Liver (tissue), 9 donors: ENCODE data around the gene ABHD14A. TPM values are rescaled to one million over a fixed set of nuclear protein-coding genes. Genes with fewer than 3 reads are reported as not detected.

Experiments
- DNase-seq: peaks from one replicate; pipeline ENCODE4 v3.0.0-alpha.2; 2017; ENCODE audit warnings: low spot score
- H3K27ac ChIP-seq, 2 donors: one replicate each; pipeline ENCODE4 v1.7.0; 2013; ENCODE audit warnings: inconsistent platforms in 2 of 2, low read length in 2 of 2, control low read depth in 1 of 2, low read depth in 1 of 2, mild to moderate bottlenecking in 1 of 2
- H3K27me3 ChIP-seq, 4 donors: one replicate each; pipeline versions ENCODE4 v1.6.1 to v1.7.0; 2013; ENCODE audit warnings: low read length in 3 of 4, inconsistent platforms in 1 of 4, mild to moderate bottlenecking in 1 of 4, moderate library complexity in 1 of 4; ENCODE audit not compliant: control insufficient read depth in 4 of 4, insufficient read depth in 4 of 4
- H3K36me3 ChIP-seq, 4 donors: one replicate each; pipeline versions ENCODE4 v1.6.1 to v1.7.0; 2013; ENCODE audit warnings: low read length in 3 of 4, mild to moderate bottlenecking in 3 of 4, low read depth in 1 of 4, moderate library complexity in 1 of 4; ENCODE audit not compliant: control insufficient read depth in 4 of 4, insufficient read depth in 3 of 4
- H3K4me1 ChIP-seq, 4 donors: one replicate each; pipeline versions ENCODE4 v1.6.1 to v1.7.0; 2013; ENCODE audit warnings: low read length in 3 of 4, mild to moderate bottlenecking in 3 of 4, moderate library complexity in 1 of 4; ENCODE audit not compliant: control insufficient read depth in 4 of 4, insufficient read depth in 4 of 4
- H3K4me3 ChIP-seq, 3 donors: one replicate each; pipeline versions ENCODE4 v1.6.1 to v1.7.0; 2013; ENCODE audit warnings: low read length in 3 of 3, control low read depth in 1 of 3, low read depth in 1 of 3, mild to moderate bottlenecking in 1 of 3
- H3K9ac ChIP-seq, 2 donors: one replicate each; pipeline ENCODE4 v1.7.0; 2013; ENCODE audit warnings: low read length in 2 of 2, mild to moderate bottlenecking in 2 of 2, moderate library complexity in 2 of 2, control low read depth in 1 of 2, low read depth in 1 of 2
- H3K9me3 ChIP-seq, 4 donors: one replicate each; pipeline versions ENCODE4 v1.6.1 to v1.7.0; 2013; ENCODE audit warnings: low read length in 3 of 4; ENCODE audit not compliant: control insufficient read depth in 4 of 4
- ATF3 ChIP-seq: IDR thresholded peaks from 2 replicates; pipeline ENCODE4 v1.6.1; 2016; ENCODE audit warnings: antibody characterized with exemption
- CTCF ChIP-seq: fragments of 150-350 bp; IDR thresholded peaks from 2 replicates; pipeline ENCODE4 v1.5.1; 2017; ENCODE audit warnings: improper control_type of control experiment, low read depth, low read length; ENCODE audit not compliant: missing input control
- EGR1 ChIP-seq, 2 donors: IDR thresholded peaks; 2 replicates each; pipeline ENCODE4 v1.6.1; 2016 to 2018; ENCODE audit warnings: antibody characterized with exemption in 2 of 2, low read depth in 2 of 2
- FOXA1 ChIP-seq: IDR thresholded peaks from 2 replicates; pipeline ENCODE4 v1.6.1; 2016; ENCODE audit warnings: antibody characterized with exemption
- FOXA2 ChIP-seq: IDR thresholded peaks from 2 replicates; pipeline ENCODE4 v1.6.1; 2016; ENCODE audit warnings: antibody characterized with exemption
- GABPA ChIP-seq, 2 donors: IDR thresholded peaks in 1 of 2; conservative IDR thresholded peaks in 1 of 2; 2 replicates each; pipeline ENCODE4 v1.6.1; 2016; ENCODE audit warnings: antibody characterized with exemption in 2 of 2, mild to moderate bottlenecking in 1 of 2, moderate library complexity in 1 of 2
- HNF4A ChIP-seq, 2 donors: conservative IDR thresholded peaks; 2 replicates each; pipeline ENCODE4 v1.6.1; 2016; ENCODE audit warnings: antibody characterized with exemption in 2 of 2, mild to moderate bottlenecking in 2 of 2
- HNF4G ChIP-seq: IDR thresholded peaks from 2 replicates; pipeline ENCODE4 v1.6.1; 2016; ENCODE audit warnings: antibody characterized with exemption
- JUND ChIP-seq, 2 donors: IDR thresholded peaks; 2 replicates each; pipeline ENCODE4 v1.6.1; 2016; ENCODE audit warnings: antibody characterized with exemption in 2 of 2
- MAX ChIP-seq: IDR thresholded peaks from 2 replicates; pipeline ENCODE4 v1.6.1; 2016; ENCODE audit warnings: antibody characterized with exemption
- NR2F2 ChIP-seq: IDR thresholded peaks from 2 replicates; pipeline ENCODE4 v1.6.1; 2016; ENCODE audit warnings: antibody characterized with exemption
- RAD21 ChIP-seq, 2 donors: IDR thresholded peaks; 2 replicates each; pipeline ENCODE4 v1.6.1; 2016; ENCODE audit warnings: antibody characterized with exemption in 2 of 2, mild to moderate bottlenecking in 2 of 2
- REST ChIP-seq: IDR thresholded peaks from 2 replicates; pipeline ENCODE4 v1.6.1; 2016; ENCODE audit warnings: antibody characterized with exemption, mild to moderate bottlenecking
- RXRA ChIP-seq, 2 donors: IDR thresholded peaks; 2 replicates each; pipeline ENCODE4 v1.6.1; 2017 to 2018; ENCODE audit warnings: antibody characterized with exemption in 2 of 2, mild to moderate bottlenecking in 1 of 2
- SP1 ChIP-seq: IDR thresholded peaks from 2 replicates; pipeline ENCODE4 v1.6.1; 2018; ENCODE audit warnings: antibody characterized with exemption, mild to moderate bottlenecking
- TAF1 ChIP-seq: conservative IDR thresholded peaks from 2 replicates; pipeline ENCODE4 v1.6.1; 2016; ENCODE audit warnings: antibody characterized with exemption, mild to moderate bottlenecking
- YY1 ChIP-seq: IDR thresholded peaks from 2 replicates; pipeline ENCODE4 v1.6.1; 2016; ENCODE audit warnings: antibody characterized with exemption, mild to moderate bottlenecking
- ZBTB33 ChIP-seq: IDR thresholded peaks from 2 replicates; pipeline ENCODE4 v1.6.1; 2016; ENCODE audit warnings: antibody characterized with exemption
- WGBS: extraction: QIAGEN DNeasy Blood & Tissue Kit; methylation state at CpG from one replicate; pipeline ENCODE4 v1.1.7; 2013; 5-methylcytosine and 5-hydroxymethylcytosine counted together
- polyA plus RNA-seq, 2 donors: library from polyadenylated mRNA; stranded (reverse) in 1 of 2; unstranded in 1 of 2; fragments of 200-250 nt in 1 of 2; fragments of >200 nt in 1 of 2; fragmentation: Nextera tagmentation in 1 of 2; extraction: Ambion mirVana in 1 of 2; gene quantifications; one replicate each; pipeline versions ENCODE4 v1.2.1 to v1.2.3, GENCODE V29; 2013 to 2015
- total RNA-seq, 2 donors: library from RNA; depleted of rRNA; stranded (reverse); fragments of >200 nt; gene quantifications; one replicate each; pipeline ENCODE4 v1.2.3, GENCODE V29; 2014
- donor health status: healthy.
- donor health status: healthy.
- donor health status: healthy.
- donor health status: healthy.
- donor health status: healthy.

ABHD14A gene
- total and polyA plus RNA-seq, 4 donors: 8.2 to 19.9 (median 13.4) TPM

- Histone ChIP-seq H3K27ac (no peak overlapping the region), H3K4me3 (no peak overlapping the region), H3K9me3 (no peaks in the 10 kb centered on the region), H3K9ac (no peak overlapping the region), H3K27me3 (no peaks in the 10 kb centered on the region), H3K36me3 (peaks cover 0 to 30% (median 18%) of the 10 kb centered on the region in 4 donors), H3K4me1 (peaks cover 10 to 31% (median 23%) of the 10 kb centered on the region in 4 donors)
- DNase-seq: no peak
- 95% methylated on average over 11 of the region's 11 CpGs for WGBS
- TF ChIP-seq JUND (IDR thresholded peaks at IDR 0.05): no peak
- no peak for TF ChIP-seq CTCF
- TF ChIP-seq FOXA1: no peak
- no peak for TF ChIP-seq YY1
- TF ChIP-seq HNF4A (conservative IDR thresholded peaks at IDR 0.05): no peak
Observed at GRCh38 chr3:51944451-51945021, 30.3 kb upstream of the ABHD14A start.

- no peak overlapping the region for H3K9ac ChIP-seq
- no peak overlapping the region for H3K27ac ChIP-seq
- no peak for TF ChIP-seq JUND (IDR thresholded peaks at IDR 0.05)
- no peak for TF ChIP-seq FOXA1
- TF ChIP-seq ZBTB33: no peak
- TF ChIP-seq EGR1 (IDR thresholded peaks at IDR 0.05; ENCODE audit: low read depth in 2 of 2): no peak
- no peak for TF ChIP-seq GABPA (IDR thresholded peaks at IDR 0.05 in 1 of 2, conservative IDR thresholded peaks at IDR 0.05 in 1 of 2)
- TF ChIP-seq ATF3: no peak
- TF ChIP-seq CTCF: no peak
- no peak for TF ChIP-seq MAX
- no peak for TF ChIP-seq RAD21 (IDR thresholded peaks at IDR 0.05)
- no peak for TF ChIP-seq HNF4G
- TF ChIP-seq FOXA2: no peak
- no peak for TF ChIP-seq REST
- TF ChIP-seq YY1: no peak
- no peak for TF ChIP-seq SP1
- no peak for TF ChIP-seq TAF1
- no peak for TF ChIP-seq RXRA (IDR thresholded peaks at IDR 0.05)
- no peak for TF ChIP-seq HNF4A (conservative IDR thresholded peaks at IDR 0.05)
- no peak for TF ChIP-seq NR2F2
- 91% methylated on average over 18 of the region's 18 CpGs for WGBS
- DNase-seq: no peak
- H3K4me1 ChIP-seq: peaks cover 10 to 29% (median 22%) of the 10 kb centered on the region in 4 donors
- H3K36me3 ChIP-seq: peaks cover 0 to 30% (median 18%) of the 10 kb centered on the region in 4 donors
- H3K27me3 ChIP-seq: no peaks in the 10 kb centered on the region
- H3K4me3 ChIP-seq: no peak overlapping the region
- no peaks in the 10 kb centered on the region for H3K9me3 ChIP-seq
Observed at GRCh38 chr3:51945031-51945840, 29.6 kb upstream of the ABHD14A start.
